ENCODE data around the gene USP4. TPM values are rescaled to one million over a fixed set of nuclear protein-coding genes. Genes with fewer than 3 reads are reported as not detected.

USP4 gene
- total RNA-seq, 1 experiment from 2014 or later = 54.1 TPM

GRCh38 chr3:49316696-49317457 lies 23.0 kb downstream of the USP4 start:
- no peak overlapping the region for H3K27ac Mint-ChIP-seq (ENCODE audit: low read depth, unreplicated experiment)
- no peak overlapping the region for H3K4me3 Mint-ChIP-seq (ENCODE audit: unreplicated experiment)

GRCh38 chr3:49313896-49314688 lies 25.8 kb downstream of the USP4 start:
- H3K27me3 Mint-ChIP-seq (ENCODE audit: insufficient read depth, unreplicated experiment) = no peaks in the 10 kb centered on the region
- no peak overlapping the region for H3K4me3 Mint-ChIP-seq (ENCODE audit: unreplicated experiment)
- intact Hi-C loops (cut with micrococcal nuclease) = no loop called here
- peaks cover 79% of the 10 kb centered on the region for H3K36me3 Mint-ChIP-seq (ENCODE audit: insufficient read depth, unreplicated experiment)
- no peaks in the 10 kb centered on the region for H3K9me3 Mint-ChIP-seq (ENCODE audit: unreplicated experiment)
- TSS peak; percentile 16 for BruUV-seq (replicated peaks)
- H3K27ac Mint-ChIP-seq (ENCODE audit: low read depth, unreplicated experiment) = peak overlapping the region; percentile 19
- no peak for TF ChIP-seq CTCF (IDR thresholded peaks at IDR 0.05; ENCODE audit: unreplicated experiment)
- no peaks in the 10 kb centered on the region for H3K4me1 Mint-ChIP-seq (ENCODE audit: insufficient read depth, unreplicated experiment)
- peak; percentile 18 for DNase-seq (ENCODE audit: unreplicated experiment)
- POLR2A ChIA-PET = interaction anchor here (0.9 kb wide), 1 partner anchor 9 kb away, joined by 3 read pairs; no protein-coding TSS in a partner anchor
- CTCF ChIA-PET = no interaction called here

More at GRCh38 chr3:49316696-49317457, 23.0 kb downstream of the USP4 start:
- TF ChIP-seq CTCF (IDR thresholded peaks at IDR 0.05; ENCODE audit: unreplicated experiment) = no peak
- H3K4me1 Mint-ChIP-seq (ENCODE audit: insufficient read depth, unreplicated experiment) = no peaks in the 10 kb centered on the region
- CTCF ChIA-PET = interaction anchor here (0.6 to 1.3 kb wide), 3 partner anchors 8 to 146 kb away, joined by 3 to 5 read pairs (median 4); no protein-coding TSS in a partner anchor
- H3K9me3 Mint-ChIP-seq (ENCODE audit: unreplicated experiment) = no peaks in the 10 kb centered on the region
- no peak for DNase-seq (ENCODE audit: unreplicated experiment)
- H3K36me3 Mint-ChIP-seq (ENCODE audit: insufficient read depth, unreplicated experiment) = peaks cover 79% of the 10 kb centered on the region
- intact Hi-C loops (cut with micrococcal nuclease) = no loop called here
- POLR2A ChIA-PET = interaction anchor here (0.7 kb wide), 1 partner anchor 430 kb away, joined by 3 read pairs; no protein-coding TSS in a partner anchor
- no TSS peak for BruUV-seq (replicated peaks)
- H3K27me3 Mint-ChIP-seq (ENCODE audit: insufficient read depth, unreplicated experiment) = no peaks in the 10 kb centered on the region

- ChIA-PET POLR2A (interaction anchor here (0.6 to 0.8 kb wide), 2 partner anchors 11 to 1066 kb away, joined by 3 read pairs; no protein-coding TSS in a partner anchor), CTCF (no interaction called here)
- Mint-ChIP-seq H3K27me3 (ENCODE audit: insufficient read depth, unreplicated experiment) (no peaks in the 10 kb centered on the region), H3K27ac (ENCODE audit: low read depth, unreplicated experiment) (no peak overlapping the region), H3K4me3 (ENCODE audit: unreplicated experiment) (no peak overlapping the region), H3K4me1 (ENCODE audit: insufficient read depth, unreplicated experiment) (no peaks in the 10 kb centered on the region), H3K9me3 (ENCODE audit: unreplicated experiment) (no peaks in the 10 kb centered on the region), H3K36me3 (ENCODE audit: insufficient read depth, unreplicated experiment) (peaks cover 84% of the 10 kb centered on the region)
- TF ChIP-seq CTCF (IDR thresholded peaks at IDR 0.05; ENCODE audit: unreplicated experiment) = no peak
- intact Hi-C loops (cut with micrococcal nuclease) = no loop called here
- no TSS peak for BruUV-seq (replicated peaks)
- DNase-seq (ENCODE audit: unreplicated experiment) = no peak
Measured at GRCh38 chr3:49311283-49311682, 28.6 kb downstream of the USP4 start.

- no peaks in the 10 kb centered on the region for H3K9me3 Mint-ChIP-seq (ENCODE audit: unreplicated experiment)
- ChIA-PET CTCF (interaction anchor here (0.6 kb wide), 1 partner anchor 18 kb away, joined by 3 read pairs; no protein-coding TSS in a partner anchor), POLR2A (interaction anchor here (0.5 to 0.8 kb wide), 4 partner anchors 10 to 1484 kb away, joined by 3 to 4 read pairs (median 3); no protein-coding TSS in a partner anchor)
- no peak for TF ChIP-seq CTCF (IDR thresholded peaks at IDR 0.05; ENCODE audit: unreplicated experiment)
- H3K4me1 Mint-ChIP-seq (ENCODE audit: insufficient read depth, unreplicated experiment) = no peaks in the 10 kb centered on the region
- intact Hi-C loops (cut with micrococcal nuclease) = no loop called here
- no peak overlapping the region for H3K4me3 Mint-ChIP-seq (ENCODE audit: unreplicated experiment)
- no peak overlapping the region for H3K27ac Mint-ChIP-seq (ENCODE audit: low read depth, unreplicated experiment)
- H3K27me3 Mint-ChIP-seq (ENCODE audit: insufficient read depth, unreplicated experiment) = no peaks in the 10 kb centered on the region
- DNase-seq (ENCODE audit: unreplicated experiment) = no peak
- BruUV-seq (replicated peaks) = no TSS peak
- peaks cover 84% of the 10 kb centered on the region for H3K36me3 Mint-ChIP-seq (ENCODE audit: insufficient read depth, unreplicated experiment)
Measured at GRCh38 chr3:49310677-49311076, 29.2 kb downstream of the USP4 start.
